A549 (cell line): Measurements from ENCODE around the gene SRM.

ENCODE experiments used
- CTCF ChIP-seq: fragments of >200 bp; sonication (Bioruptor Twin); formaldehyde crosslinking; IDR thresholded peaks from 3 replicates; pipeline ENCODE4 v1.5.1; 2016
- POLR2A ChIP-seq: IDR thresholded peaks from 2 replicates; pipeline ENCODE4 v1.6.1; 2012; ENCODE audit warnings: mild to moderate bottlenecking, low read length

- TF ChIP-seq CTCF, result no peak
- TF ChIP-seq POLR2A, result no peak; the same call in 1 of the 2 replicates
Observed at GRCh38 chr1:11059155-11059967, 457 bp downstream of the SRM start.
